Glomerular endothelial cell (primary cell): ENCODE data around the gene SEMG2. TPM values are rescaled to one million over a fixed set of nuclear protein-coding genes. Genes with fewer than 3 reads are reported as not detected.

Experiments
- total RNA-seq: library from RNA; depleted of rRNA; stranded (reverse); fragments of >200 nt; gene quantifications from 2 replicates; pipeline ENCODE4 v1.2.3, GENCODE V29; 2015

The SEMG2 gene
- total RNA-seq, 1 donor from 2014 or later, result not detected

Other genes with a start within 250 kb of the SEMG2 start
- gene KCNS1, start 120.2 kb upstream of the SEMG2 start, total RNA-seq, result 0.12 and 0.34 TPM in 2 replicates
- gene WFDC5, start 106.2 kb upstream of the SEMG2 start, total RNA-seq, result not detected in 2 replicates
- gene WFDC12, start 96.9 kb upstream of the SEMG2 start, total RNA-seq, result not detected in 2 replicates
- not detected in 2 replicates for gene PI3, start 46.5 kb upstream of the SEMG2 start, total RNA-seq
- not detected in 2 replicates for gene SEMG1, start 14.3 kb upstream of the SEMG2 start, total RNA-seq
- gene SLPI, start 33.2 kb downstream of the SEMG2 start, total RNA-seq, result not detected in 2 replicates
- gene RBPJL, start 85.5 kb downstream of the SEMG2 start, total RNA-seq, result not detected in 2 replicates
- gene MATN4, start 86.9 kb downstream of the SEMG2 start, total RNA-seq, result not detected in 2 replicates
- gene SDC4, start 127.1 kb downstream of the SEMG2 start, total RNA-seq, result 59.4 and 64.3 TPM in 2 replicates
- 19.2 and 31.1 TPM in 2 replicates for gene SYS1, start 141.8 kb downstream of the SEMG2 start, total RNA-seq
- not detected in 2 replicates for gene TP53TG5, start 157.0 kb downstream of the SEMG2 start, total RNA-seq
- gene DBNDD2, start 186.9 kb downstream of the SEMG2 start, total RNA-seq, result 21.7 and 25.0 TPM in 2 replicates
- 91.1 and 130 TPM in 2 replicates for gene PIGT, start 194.8 kb downstream of the SEMG2 start, total RNA-seq
- 0.44 TPM in 1 of 2 replicates, not detected in the other for gene WFDC2, start 248.4 kb downstream of the SEMG2 start, total RNA-seq